CD4-positive, alpha-beta T cell treated with Interferon alpha-2 for 1 hour (primary cell): Measurements from ENCODE around the gene RSPH10B.
"Not testable (repeated sequence)": the region's sequence is repeated elsewhere in the genome, so short reads cannot be mapped to it uniquely, and the experiment has no call there.

ENCODE experiments used
- DNase-seq, 2 donors: peaks; one replicate each; pipeline ENCODE4 v3.0.0-alpha.2; 2020 to 2022

RSPH10B gene

DNA sequence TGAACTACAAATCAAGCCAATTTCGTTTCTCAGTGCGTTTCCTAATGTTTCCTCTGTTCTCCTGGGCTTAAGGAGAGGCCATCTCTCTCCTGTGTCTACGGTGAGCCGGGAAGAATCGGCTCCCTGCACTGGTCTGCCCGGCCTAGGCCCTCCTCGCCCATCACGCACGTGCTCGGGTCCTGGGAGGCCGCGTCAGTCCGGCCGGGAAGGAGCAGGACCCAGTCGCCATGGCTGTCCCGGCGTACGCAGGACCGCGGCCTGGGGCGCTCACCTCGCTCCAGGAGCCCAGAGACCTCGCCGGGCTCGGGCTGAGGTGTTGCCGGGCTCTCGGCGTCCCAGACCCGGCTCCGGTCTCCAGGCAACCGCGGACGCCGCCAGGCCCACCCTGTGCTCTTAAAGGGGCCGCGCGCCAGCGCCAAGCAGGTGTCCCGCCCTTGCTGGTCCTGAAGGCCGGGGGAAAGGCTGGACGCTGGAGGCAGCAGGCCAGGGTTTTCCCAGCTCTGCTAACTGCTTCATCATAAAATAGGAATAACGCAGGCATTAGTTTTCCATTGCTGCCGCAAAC, at the start of gene RSPH10B:
Gene RSPH10B (minus strand): TSS at position 343 of the 565 bp plus-strand sequence. CDS start 3,573 bp downstream, outside the sequence.
- DNase-seq, result not testable (repeated sequence)

GRCh38 chr7:6016653-6016966, 46.1 kb upstream of the RSPH10B start:
- DNase-seq, result no peak

GRCh38 chr7:6015917-6016652, 45.6 kb upstream of the RSPH10B start:
- no peak for DNase-seq

GRCh38 chr7:6012355-6013104, 42.0 kb upstream of the RSPH10B start:
- no peak for DNase-seq

DNA sequence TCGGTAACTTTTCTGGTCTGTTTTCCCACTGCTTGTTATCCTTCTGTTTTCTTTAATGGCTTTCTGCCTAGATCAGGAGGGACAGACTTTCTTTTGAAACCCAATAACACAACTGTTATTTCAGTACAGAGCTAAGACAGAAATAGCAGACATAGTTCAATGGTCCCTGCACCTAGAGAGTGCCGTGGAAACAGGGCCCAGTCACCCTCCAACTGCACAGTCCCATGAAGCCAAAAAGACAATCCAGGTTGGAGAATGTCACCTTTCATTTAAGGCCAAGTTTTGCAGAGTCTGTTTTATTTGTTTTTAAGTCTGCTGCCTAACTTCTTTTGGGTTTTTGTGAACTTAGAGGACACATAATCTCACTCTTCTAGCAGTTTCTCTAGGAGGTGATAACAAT, 41.1 kb upstream of the RSPH10B start:
- no peak for DNase-seq

DNA sequence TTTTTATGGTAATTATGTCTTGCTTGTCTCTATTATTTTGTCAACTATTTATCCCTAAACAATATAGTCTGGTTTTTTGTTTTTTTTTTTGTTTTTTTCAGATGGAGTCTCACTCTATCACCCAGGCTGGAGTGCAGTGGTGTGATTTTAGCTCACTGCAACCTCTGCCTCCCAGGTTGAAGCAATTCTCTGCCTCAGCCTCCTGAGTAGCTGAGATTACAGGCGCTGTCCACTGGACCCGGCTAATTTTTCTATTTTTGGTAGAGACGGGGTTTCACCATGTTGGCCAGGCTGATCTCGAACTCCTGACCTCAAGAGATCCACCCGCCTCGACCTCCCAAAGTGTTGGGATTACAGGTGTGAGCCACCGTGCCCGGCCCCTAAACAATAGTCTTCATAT, 39.9 kb upstream of the RSPH10B start:
- DNase-seq, result not testable (repeated sequence)

- DNase-seq, result peak; percentile 95 to 97
Measured at GRCh38 chr7:6008668-6009611, 38.5 kb upstream of the RSPH10B start, which contains the start of the genes AIMP2 and PMS2. AIMP2 (plus strand) TSS chr7:6009272; CDS start chr7:6009364, 92 bp downstream. PMS2 (minus strand) TSS chr7:6009049; CDS start chr7:6009019, 30 bp downstream.

DNA sequence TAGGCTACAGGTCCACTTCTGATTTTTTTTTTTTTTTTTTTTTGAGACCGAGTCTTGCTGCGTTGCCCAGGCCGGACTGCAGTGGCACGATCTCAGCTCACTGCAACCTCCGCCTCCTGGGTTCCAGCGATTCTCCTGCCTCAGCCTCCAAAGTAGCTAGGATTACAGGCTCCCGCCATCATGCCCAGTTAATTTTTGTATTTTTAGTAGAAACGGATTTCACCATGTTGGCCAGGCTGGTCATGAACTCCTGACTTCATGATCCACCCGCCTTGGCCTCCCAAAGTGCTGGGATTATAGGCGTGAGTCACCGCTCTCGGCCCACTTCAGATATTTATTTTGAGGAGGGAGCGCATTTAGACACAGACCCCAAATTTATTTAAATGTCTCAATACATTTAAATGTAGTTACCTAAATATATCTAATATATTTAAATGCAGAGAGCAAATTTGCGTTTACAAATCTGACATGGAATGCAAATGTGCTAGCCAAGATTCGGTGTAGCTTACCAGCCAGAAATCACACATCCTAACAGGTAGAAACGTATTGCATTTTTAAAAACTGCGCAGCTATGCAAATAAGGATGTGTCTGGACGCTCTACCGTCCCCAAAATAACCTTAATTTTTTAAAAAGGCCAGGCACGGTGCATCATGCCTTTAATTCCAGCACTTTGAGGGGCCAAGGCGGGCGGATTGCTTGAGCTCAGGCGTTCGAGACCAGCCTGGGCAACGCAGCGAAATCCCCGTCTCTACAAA, 37.5 kb upstream of the RSPH10B start:
- DNase-seq, result not testable (repeated sequence)

- no peak for DNase-seq
Measured at GRCh38 chr7:6007386-6007785, 36.9 kb upstream of the RSPH10B start.

- peak; percentile 53 to 71 for DNase-seq
Measured at GRCh38 chr7:5997210-5997808, 26.8 kb upstream of the RSPH10B start.

GRCh38 chr7:5987061-5987460, 16.6 kb upstream of the RSPH10B start:
- DNase-seq, result not testable (repeated sequence)

DNA sequence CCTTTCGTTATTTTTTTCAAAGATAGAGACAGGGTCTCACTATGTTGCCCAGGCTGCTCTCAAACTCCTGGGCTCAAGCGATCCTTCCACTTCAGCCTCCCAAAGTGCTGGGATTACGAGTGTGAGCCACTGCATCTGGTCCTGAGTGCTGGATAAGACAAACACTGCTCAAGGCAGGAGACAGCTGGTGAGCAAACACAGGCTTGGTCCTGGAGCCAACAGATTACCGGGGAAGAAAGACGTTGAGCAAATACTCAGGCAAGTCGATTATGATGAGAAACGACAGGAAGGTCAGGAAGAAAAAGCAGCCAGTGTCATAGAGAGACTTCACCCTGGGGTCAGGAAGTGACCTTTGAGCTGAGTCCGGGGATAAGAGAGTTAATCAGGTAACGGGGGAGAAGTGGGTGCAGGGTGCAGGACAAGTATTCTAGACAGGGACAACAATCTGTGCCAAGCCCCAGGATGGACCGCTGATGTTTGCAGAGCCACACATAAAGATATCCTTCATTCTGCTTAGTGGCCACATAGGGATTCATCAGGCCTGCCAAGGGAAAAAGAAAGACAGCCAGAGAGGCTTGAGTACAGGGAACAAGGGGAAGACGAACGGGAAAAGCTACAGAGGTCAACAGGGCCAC, 9.3 kb upstream of the RSPH10B start:
- not testable (repeated sequence) for DNase-seq

DNA sequence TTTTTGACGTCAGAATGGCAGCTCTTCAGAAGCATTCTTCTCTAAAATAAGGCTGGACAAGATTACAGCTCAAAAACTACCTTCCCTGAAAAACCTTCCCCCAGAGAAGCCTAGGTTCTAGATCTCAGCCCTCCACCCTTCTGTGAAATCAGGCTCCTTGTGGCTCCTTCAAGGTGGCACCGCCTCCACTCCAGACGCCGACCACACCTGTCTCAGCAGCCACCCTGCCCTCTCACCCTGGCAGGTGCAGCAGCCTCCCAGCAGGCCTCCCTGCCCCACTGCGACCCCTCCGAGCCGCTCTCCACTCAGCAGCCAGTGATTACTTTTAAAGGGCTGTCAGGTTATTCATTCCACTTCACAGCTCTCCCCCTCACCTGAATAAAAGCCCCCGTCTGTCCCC, 3.1 kb upstream of the RSPH10B start:
- not testable (repeated sequence) for DNase-seq

GRCh38 chr7:5963810-5964209, 6.7 kb downstream of the RSPH10B start:
- not testable (repeated sequence) for DNase-seq

GRCh38 chr7:5963205-5963604, 7.3 kb downstream of the RSPH10B start:
- not testable (repeated sequence) for DNase-seq

- not testable (repeated sequence) for DNase-seq
Measured at GRCh38 chr7:5934945-5935450, 35.5 kb downstream of the RSPH10B start.

GRCh38 chr7:5931905-5932644, 38.4 kb downstream of the RSPH10B start:
- not testable (repeated sequence) for DNase-seq

GRCh38 chr7:5931250-5931649, 39.2 kb downstream of the RSPH10B start:
- DNase-seq, result not testable (repeated sequence)

DNA sequence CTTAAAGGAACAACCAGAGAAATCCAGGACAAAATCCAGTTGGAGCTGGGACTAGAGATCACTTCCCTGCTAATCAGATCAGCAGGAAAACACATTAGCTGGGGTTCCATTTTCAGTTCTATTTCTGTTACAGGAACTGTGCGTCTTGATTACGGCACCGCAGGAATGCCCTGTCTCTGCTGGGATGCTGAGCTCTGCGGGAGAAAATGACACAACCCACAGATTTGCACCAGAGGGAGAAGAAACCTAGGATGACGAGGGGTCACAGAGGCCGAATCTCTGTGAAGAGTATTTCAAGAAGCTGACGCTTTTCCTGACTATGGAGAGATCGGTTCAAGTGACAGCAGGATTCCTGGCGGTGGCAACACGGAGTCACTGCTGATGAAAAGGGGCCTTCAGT, 40.2 kb downstream of the RSPH10B start:
- not testable (repeated sequence) for DNase-seq
